Measurements from ENCODE around the gene BAX. TPM values are rescaled to one million over a fixed set of nuclear protein-coding genes. Genes with fewer than 3 reads are reported as not detected.

The BAX gene
- total and polyA plus RNA-seq, 2 of the 13 experiments (the other 11 are each of a cell fraction or from before 2014, with no cell fraction given), result 139 to 176 TPM

- TF ChIP-seq, protein P1, sequence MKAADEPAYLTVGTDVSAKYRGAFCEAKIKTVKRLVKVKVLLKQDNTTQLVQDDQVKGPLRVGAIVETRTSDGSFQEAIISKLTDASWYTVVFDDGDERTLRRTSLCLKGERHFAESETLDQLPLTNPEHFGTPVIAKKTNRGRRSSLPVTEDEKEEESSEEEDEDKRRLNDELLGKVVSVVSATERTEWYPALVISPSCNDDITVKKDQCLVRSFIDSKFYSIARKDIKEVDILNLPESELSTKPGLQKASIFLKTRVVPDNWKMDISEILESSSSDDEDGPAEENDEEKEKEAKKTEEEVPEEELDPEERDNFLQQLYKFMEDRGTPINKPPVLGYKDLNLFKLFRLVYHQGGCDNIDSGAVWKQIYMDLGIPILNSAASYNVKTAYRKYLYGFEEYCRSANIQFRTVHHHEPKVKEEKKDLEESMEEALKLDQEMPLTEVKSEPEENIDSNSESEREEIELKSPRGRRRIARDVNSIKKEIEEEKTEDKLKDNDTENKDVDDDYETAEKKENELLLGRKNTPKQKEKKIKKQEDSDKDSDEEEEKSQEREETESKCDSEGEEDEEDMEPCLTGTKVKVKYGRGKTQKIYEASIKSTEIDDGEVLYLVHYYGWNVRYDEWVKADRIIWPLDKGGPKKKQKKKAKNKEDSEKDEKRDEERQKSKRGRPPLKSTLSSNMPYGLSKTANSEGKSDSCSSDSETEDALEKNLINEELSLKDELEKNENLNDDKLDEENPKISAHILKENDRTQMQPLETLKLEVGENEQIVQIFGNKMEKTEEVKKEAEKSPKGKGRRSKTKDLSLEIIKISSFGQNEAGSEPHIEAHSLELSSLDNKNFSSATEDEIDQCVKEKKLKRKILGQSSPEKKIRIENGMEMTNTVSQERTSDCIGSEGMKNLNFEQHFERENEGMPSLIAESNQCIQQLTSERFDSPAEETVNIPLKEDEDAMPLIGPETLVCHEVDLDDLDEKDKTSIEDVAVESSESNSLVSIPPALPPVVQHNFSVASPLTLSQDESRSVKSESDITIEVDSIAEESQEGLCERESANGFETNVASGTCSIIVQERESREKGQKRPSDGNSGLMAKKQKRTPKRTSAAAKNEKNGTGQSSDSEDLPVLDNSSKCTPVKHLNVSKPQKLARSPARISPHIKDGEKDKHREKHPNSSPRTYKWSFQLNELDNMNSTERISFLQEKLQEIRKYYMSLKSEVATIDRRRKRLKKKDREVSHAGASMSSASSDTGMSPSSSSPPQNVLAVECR (CRISPR knock-in tag; IDR thresholded peaks at IDR 0.05; ENCODE audit: borderline replicate concordance), result 0 out of 2 replicates have a peak, but pooled peaks have one; percentile 8
- no peak for TF ChIP-seq ZSCAN5A (CRISPR knock-in tag; IDR thresholded peaks at IDR 0.05; ENCODE audit: borderline replicate concordance)
- no peak for TF ChIP-seq NCOA5 (CRISPR knock-in tag; IDR thresholded peaks at IDR 0.05)
These were observed 21.2 kb upstream of the BAX start, which contains the start of gene DHDH (continued) for GRCh38 chr19:48933382-48933932.

GRCh38 chr19:48934837-48935236 lies 19.8 kb upstream of the BAX start:
- intact Hi-C loops (cut with micrococcal nuclease; ENCODE audit: unreplicated experiment) (loop anchor here (2.0 kb wide), 1 partner anchor 36 kb away; no protein-coding TSS in a partner anchor), in situ Hi-C loops (cut with HindIII; ENCODE audit: extremely low pct_ligation_motif_present, low pct_unique_long_range_greater_than_20kb) (no loop called here)
- Histone ChIP-seq H3K4me3 (replicated peaks in 1 of 3; ENCODE audit: insufficient read depth in 1 of 3, low read depth in 2 of 3, low read length in 3 of 3) (no peak overlapping the region; a peak in 1 of 6 replicates), H3K9me3 (ENCODE audit: low read length) (no peaks in the 10 kb centered on the region), H3K4me1 (ENCODE audit: insufficient read depth, low read length) (peaks cover 31% of the 10 kb centered on the region), H2AFZ (ENCODE audit: low read length) (no peak overlapping the region), H3K27me3 (ENCODE audit: control insufficient read depth in 1 of 2, insufficient read depth in 2 of 2, low read length in 2 of 2) (peaks cover 0 to 1% of the 10 kb centered on the region in 2 experiments; a peak in 1 of 5 replicates), H3K4me2 (ENCODE audit: low read depth, low read length) (peak overlapping the region; percentile 78), H3K79me2 (ENCODE audit: insufficient read depth, low read length) (no peaks in the 10 kb centered on the region), H3K36me3 (replicated peaks in 1 of 2; ENCODE audit: control insufficient read depth in 1 of 2, insufficient read depth in 2 of 2, low read length in 2 of 2) (no peaks in the 10 kb centered on the region), H3K9ac (ENCODE audit: insufficient read depth, low read depth, low read length) (no peak overlapping the region), H4K20me1 (ENCODE audit: insufficient read depth, low read length) (no peaks in the 10 kb centered on the region), H3K27ac (ENCODE audit: extremely low read length, insufficient read depth, low read length) (no peak overlapping the region)
- ATAC-seq, result peak; percentile 58
- no peak for FAIRE-seq
- WGBS (ENCODE audit: low lambda C conversion rate), result 48% methylated on average over 17 of the region's 19 CpGs
- peak; percentile 29 for DNase-seq (ENCODE audit: low spot score)
- POLR2A ChIA-PET, result interaction anchor here (1.0 to 1.5 kb wide), 3 partner anchors 18 to 31 kb away, joined by 3 to 4 read pairs (median 3); partner anchors contain the start of gene FTL
- BruUV-seq (replicated peaks), result no TSS peak
- CTCF ChIA-PET (ENCODE audit: low intra/inter-chr PET ratio, low total read pairs), result interaction anchor here (1.0 to 1.5 kb wide), 2 partner anchors 35 to 36 kb away, joined by 4 to 8 read pairs; no protein-coding TSS in a partner anchor
- TF ChIP-seq ZNF709 (CRISPR knock-in tag; IDR thresholded peaks at IDR 0.05) (0 out of 2 replicates have a peak, but pooled peaks have one; percentile 25), ZNF607 (CRISPR knock-in tag; IDR thresholded peaks at IDR 0.05; ENCODE audit: borderline replicate concordance) (no peak), THAP11 (CRISPR knock-in tag; IDR thresholded peaks at IDR 0.05) (peak; percentile 54), HNRNPH1 (optimal IDR thresholded peaks at IDR 0.05; ENCODE audit: low read depth, low read length) (no peak), ZNF639 (CRISPR knock-in tag; conservative IDR thresholded peaks at IDR 0.05) (no peak), KAT7 (CRISPR knock-in tag; IDR thresholded peaks at IDR 0.05; ENCODE audit: borderline replicate concordance) (no peak), STAG1 (CRISPR knock-in tag; IDR thresholded peaks at IDR 0.05) (peak; percentile 84), HNRNPLL (IDR thresholded peaks at IDR 0.05; ENCODE audit: low read depth, low read length, poor library complexity, severe bottlenecking) (peak; percentile 21), ZNF24 (IDR thresholded peaks at IDR 0.05) (no peak), GLI4 (CRISPR knock-in tag; IDR thresholded peaks at IDR 0.05; ENCODE audit: borderline replicate concordance) (no peak), ZSCAN29 (CRISPR knock-in tag; conservative IDR thresholded peaks at IDR 0.05) (no peak)
- TF ChIP-seq, protein P2, sequence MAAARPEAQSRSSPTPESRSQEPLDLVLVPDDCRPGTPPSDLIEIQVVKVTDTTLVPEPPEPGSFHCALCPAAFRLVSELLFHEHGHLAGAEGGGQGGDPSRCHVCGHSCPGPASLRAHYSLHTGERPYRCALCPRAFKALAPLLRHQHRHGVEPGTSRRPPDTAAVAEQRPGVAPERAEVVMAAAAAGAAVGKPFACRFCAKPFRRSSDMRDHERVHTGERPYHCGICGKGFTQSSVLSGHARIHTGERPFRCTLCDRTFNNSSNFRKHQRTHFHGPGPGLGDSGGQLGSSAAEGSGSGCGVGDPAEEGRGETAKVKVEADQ (CRISPR knock-in tag; IDR thresholded peaks at IDR 0.05; ENCODE audit: borderline replicate concordance), result no peak
